HG03039 (cell line): ENCODE measurements around the gene WLS.

Source experiments
- ATAC-seq: cut with Tn5 transposase; IDR thresholded peaks from one replicate; pipeline ENCODE4 v1.9.1; 2021; ENCODE audit warnings: mild to moderate bottlenecking, moderate library complexity; ENCODE audit not compliant: unreplicated experiment

Gene WLS

GRCh38 chr1:68141071-68142021 lies 91.0 kb downstream of the WLS start:
- ATAC-seq: no peak

GRCh38 chr1:68140536-68140935 lies 91.8 kb downstream of the WLS start:
- no peak for ATAC-seq

GRCh38 chr1:68136187-68136586 lies 96.1 kb downstream of the WLS start:
- no peak for ATAC-seq

GRCh38 chr1:68132426-68133130 lies 99.7 kb downstream of the WLS start:
- no peak for ATAC-seq

GRCh38 chr1:68131261-68131660 lies 101.1 kb downstream of the WLS start:
- ATAC-seq: no peak

- no peak for ATAC-seq
Observed at GRCh38 chr1:68129536-68130250, 102.6 kb downstream of the WLS start.

GRCh38 chr1:68128820-68129219 lies 103.5 kb downstream of the WLS start:
- ATAC-seq: no peak

- ATAC-seq: peak; percentile 42
Observed at GRCh38 chr1:68128157-68128556, 104.2 kb downstream of the WLS start.

GRCh38 chr1:68121536-68121935 lies 110.8 kb downstream of the WLS start:
- no peak for ATAC-seq

- ATAC-seq: no peak
Observed at GRCh38 chr1:68120136-68120791, 112.1 kb downstream of the WLS start.

- no peak for ATAC-seq
Observed at GRCh38 chr1:68119445-68119844, 112.9 kb downstream of the WLS start.

- no peak for ATAC-seq
Observed at GRCh38 chr1:68117416-68117815, 114.9 kb downstream of the WLS start.

- ATAC-seq: no peak
Observed at GRCh38 chr1:68116643-68117235, 115.6 kb downstream of the WLS start.

- no peak for ATAC-seq
Observed at GRCh38 chr1:68115308-68115707, 117.0 kb downstream of the WLS start.

- no peak for ATAC-seq
Observed at GRCh38 chr1:68113966-68114365, 118.4 kb downstream of the WLS start.

- no peak for ATAC-seq
Observed at GRCh38 chr1:68112835-68113243, 119.5 kb downstream of the WLS start.

- ATAC-seq: no peak
Observed at GRCh38 chr1:68111519-68112436, 120.5 kb downstream of the WLS start.

GRCh38 chr1:68107771-68108170 lies 124.6 kb downstream of the WLS start:
- ATAC-seq: no peak

- no peak for ATAC-seq
Observed at GRCh38 chr1:68103884-68104554, 128.3 kb downstream of the WLS start.
